Lung (tissue), 12 donors: Measurements from ENCODE around the gene ARL14EPL. TPM values are rescaled to one million over a fixed set of nuclear protein-coding genes. Genes with fewer than 3 reads are reported as not detected.

Source experiments
- ATAC-seq: fragments of 200-7000 bp; cut with Tn5 transposase; one replicate; pipeline ENCODE4 v1.9.1; 2020; ENCODE audit warnings: moderate number of reproducible peaks; ENCODE audit not compliant: insufficient read depth, low FRiP score
- DNase-seq, 3 donors: peaks; one replicate each; pipeline ENCODE4 v3.0.0-alpha.2; 2013 to 2017
- H3K27ac ChIP-seq, 2 donors: one replicate each; pipeline ENCODE4 v1.5.1; 2013; ENCODE audit warnings: mild to moderate bottlenecking in 2 of 2, moderate library complexity in 2 of 2, control low read depth in 1 of 2, inconsistent platforms in 1 of 2, low read depth in 1 of 2, low read length in 1 of 2
- H3K27me3 ChIP-seq, 3 donors: one replicate each; pipeline ENCODE4 v1.5.1; 2013; ENCODE audit warnings: low read length in 2 of 3; ENCODE audit not compliant: control insufficient read depth in 3 of 3, insufficient read depth in 3 of 3
- H3K36me3 ChIP-seq, 4 donors: one replicate each; pipeline ENCODE4 v1.5.1; 2013; ENCODE audit warnings: low read length in 4 of 4, mild to moderate bottlenecking in 1 of 4, moderate library complexity in 1 of 4; ENCODE audit not compliant: control insufficient read depth in 4 of 4, insufficient read depth in 4 of 4
- H3K4me1 ChIP-seq, 5 donors: one replicate each; pipeline ENCODE4 v1.5.1; 2013; ENCODE audit warnings: low read length in 5 of 5, mild to moderate bottlenecking in 2 of 5, moderate library complexity in 1 of 5; ENCODE audit not compliant: control insufficient read depth in 5 of 5, insufficient read depth in 5 of 5
- H3K4me3 ChIP-seq: one replicate; pipeline ENCODE4 v1.5.1; 2013; ENCODE audit warnings: mild to moderate bottlenecking, control low read depth, moderate library complexity
- H3K9ac ChIP-seq, 2 donors: one replicate each; pipeline ENCODE4 v1.5.1; 2013; ENCODE audit warnings: low read length in 2 of 2, control low read depth in 1 of 2; ENCODE audit not compliant: insufficient read depth in 1 of 2
- H3K9me3 ChIP-seq, 4 donors: one replicate each; pipeline ENCODE4 v1.5.1; 2013; ENCODE audit warnings: low read length in 3 of 4, mild to moderate bottlenecking in 1 of 4, moderate library complexity in 1 of 4; ENCODE audit not compliant: control insufficient read depth in 4 of 4, insufficient read depth in 3 of 4
- whole genome bisulfite sequencing, 2 donors: extraction: QIAGEN DNeasy Blood & Tissue Kit; methylation state at CpG; one replicate each; pipeline ENCODE4 v1.1.7; 2013; 5-methylcytosine and 5-hydroxymethylcytosine counted together
- polyA plus RNA-seq, 2 donors: library from polyadenylated mRNA; stranded (reverse); fragments of 200-250 nt; gene quantifications; one replicate each; pipeline ENCODE4 v1.2.1, GENCODE V29; 2013
- total RNA-seq, 2 donors: library from RNA; depleted of rRNA in 1 of 2; stranded (reverse); fragments of >200 nt in 1 of 2; gene quantifications; one replicate each; pipeline ENCODE4 v1.2.1, GENCODE V29; 2014 to 2021
- TF ChIP-seq, protein P1 (sequence below): IDR thresholded peaks from 2 replicates; pipeline ENCODE4 v1.5.1; 2012; ENCODE audit warnings: mild to moderate bottlenecking; ENCODE audit errors: control extremely low read depth, extremely low read depth
- donor health status: control.
- donor health status: control.
- donor health status: Bipolar disorder and iron deficiency.
- donor health status: healthy.
- donor health status: DM: yes; HTN: yes; CAD: no.

Gene ARL14EPL
- total and polyA plus RNA-seq, 4 donors: 0.10 TPM; not detected in 3

DNA sequence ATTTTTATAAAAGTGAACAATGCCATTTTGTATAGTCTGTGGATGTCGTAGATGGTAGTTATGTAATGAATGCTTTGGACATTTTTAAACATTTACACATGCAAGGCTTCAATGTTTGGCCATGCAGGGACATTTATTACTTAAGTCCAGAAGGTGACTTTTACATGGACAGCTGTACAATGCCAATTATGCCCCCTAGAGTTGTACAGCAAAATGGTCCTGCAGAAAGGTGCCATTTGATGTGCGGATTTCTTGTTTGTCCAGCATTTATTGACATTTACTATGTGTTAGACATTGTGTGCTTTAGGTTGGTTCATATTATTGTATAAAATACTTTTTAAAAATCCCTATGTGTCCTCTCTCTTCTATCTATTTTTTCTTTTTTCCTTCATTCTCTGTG lies 30.1 kb downstream of the ARL14EPL start:
- H3K4me1 ChIP-seq: peaks cover 0 to 7% (median 0%) of the 10 kb centered on the region in 5 donors
- WGBS, 2 donors: 82 to 89% methylated on average over 2 of the region's 2 CpGs

DNA sequence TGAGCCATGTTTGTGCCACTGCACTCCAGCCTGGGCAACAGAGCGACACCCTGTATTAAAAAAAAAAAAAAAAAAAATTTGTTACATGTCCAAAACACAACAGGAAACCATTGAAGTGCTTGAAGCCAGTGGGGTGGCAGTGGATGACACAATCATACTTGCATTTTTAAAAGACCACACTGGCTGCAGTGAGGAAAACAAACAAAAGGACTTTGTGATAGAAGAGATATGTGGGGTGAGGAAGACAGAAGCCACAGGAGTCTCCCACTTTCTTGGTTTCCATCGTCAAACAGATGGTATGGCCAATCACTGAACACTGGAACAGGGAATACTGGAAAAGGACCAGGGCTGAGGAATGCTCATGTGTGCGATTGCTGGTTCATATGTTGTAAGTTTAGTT lies 31.7 kb downstream of the ARL14EPL start:
- TF ChIP-seq, protein P1, sequence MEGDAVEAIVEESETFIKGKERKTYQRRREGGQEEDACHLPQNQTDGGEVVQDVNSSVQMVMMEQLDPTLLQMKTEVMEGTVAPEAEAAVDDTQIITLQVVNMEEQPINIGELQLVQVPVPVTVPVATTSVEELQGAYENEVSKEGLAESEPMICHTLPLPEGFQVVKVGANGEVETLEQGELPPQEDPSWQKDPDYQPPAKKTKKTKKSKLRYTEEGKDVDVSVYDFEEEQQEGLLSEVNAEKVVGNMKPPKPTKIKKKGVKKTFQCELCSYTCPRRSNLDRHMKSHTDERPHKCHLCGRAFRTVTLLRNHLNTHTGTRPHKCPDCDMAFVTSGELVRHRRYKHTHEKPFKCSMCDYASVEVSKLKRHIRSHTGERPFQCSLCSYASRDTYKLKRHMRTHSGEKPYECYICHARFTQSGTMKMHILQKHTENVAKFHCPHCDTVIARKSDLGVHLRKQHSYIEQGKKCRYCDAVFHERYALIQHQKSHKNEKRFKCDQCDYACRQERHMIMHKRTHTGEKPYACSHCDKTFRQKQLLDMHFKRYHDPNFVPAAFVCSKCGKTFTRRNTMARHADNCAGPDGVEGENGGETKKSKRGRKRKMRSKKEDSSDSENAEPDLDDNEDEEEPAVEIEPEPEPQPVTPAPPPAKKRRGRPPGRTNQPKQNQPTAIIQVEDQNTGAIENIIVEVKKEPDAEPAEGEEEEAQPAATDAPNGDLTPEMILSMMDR: no peak
- Histone ChIP-seq H3K9me3 (no peaks in the 10 kb centered on the region), H3K27ac (no peak overlapping the region), H3K4me3 (no peak overlapping the region), H3K4me1 (peaks cover 0 to 7% (median 0%) of the 10 kb centered on the region in 5 donors), H3K36me3 (no peaks in the 10 kb centered on the region), H3K27me3 (no peaks in the 10 kb centered on the region), H3K9ac (no peak overlapping the region)
- 77 to 86% methylated on average over 3 of the region's 3 CpGs for WGBS, 2 donors
- no peak for ATAC-seq
- DNase-seq: no peak

More for the DNA sequence above, 30.1 kb downstream of the ARL14EPL start:
- Histone ChIP-seq H3K9me3 (no peaks in the 10 kb centered on the region), H3K9ac (no peak overlapping the region), H3K27me3 (peaks cover 0 to 2% (median 0%) of the 10 kb centered on the region in 3 donors), H3K36me3 (no peaks in the 10 kb centered on the region), H3K4me3 (no peak overlapping the region), H3K27ac (no peak overlapping the region)
- no peak for DNase-seq
- no peak for ATAC-seq
- TF ChIP-seq, protein P1: no peak

DNA sequence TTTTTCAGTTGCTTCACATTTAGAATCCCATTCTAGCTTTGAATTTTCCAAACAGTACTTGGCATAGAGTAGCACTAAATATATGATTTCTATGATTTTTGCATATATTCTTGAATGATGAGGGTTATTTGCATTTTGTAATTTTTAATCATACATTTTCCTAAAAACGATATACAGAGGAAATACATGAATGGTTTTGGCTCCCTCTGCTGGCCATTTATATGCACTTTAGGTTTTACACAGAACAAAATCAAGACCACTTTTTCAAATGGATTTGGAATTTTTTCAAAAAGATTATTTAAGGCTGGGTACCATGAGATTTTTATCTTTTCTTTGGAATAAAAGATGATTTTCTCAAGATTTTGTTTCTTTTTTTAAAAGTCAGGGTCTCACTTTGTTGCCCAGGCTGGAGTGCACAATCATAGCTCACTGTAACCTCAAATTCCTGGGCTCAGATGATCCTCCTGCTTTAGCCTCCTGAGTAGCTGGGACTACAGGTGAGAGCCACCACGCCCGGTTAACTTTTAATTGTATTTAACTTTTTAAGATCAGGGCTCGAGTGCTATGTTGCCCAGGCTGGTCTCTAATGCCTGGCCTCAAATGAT lies 35.9 kb downstream of the ARL14EPL start:
- peak; percentile 25 to 81 (median 80) for DNase-seq
- H3K9me3 ChIP-seq: peaks cover 0 to 1% (median 0%) of the 10 kb centered on the region in 4 donors
- no peak overlapping the region for H3K4me3 ChIP-seq
- peak overlapping the region in 1 of 2 donors; percentile 36 for H3K9ac ChIP-seq
- no peaks in the 10 kb centered on the region for H3K27me3 ChIP-seq
- H3K27ac ChIP-seq: no peak overlapping the region
- 20 to 31% methylated on average over 4 of the region's 4 CpGs for WGBS, 2 donors
- peaks cover 0 to 2% (median 0%) of the 10 kb centered on the region in 5 donors for H3K4me1 ChIP-seq
- no peaks in the 10 kb centered on the region for H3K36me3 ChIP-seq
- TF ChIP-seq, protein P1: no peak
- ATAC-seq: peak; percentile 53

DNA sequence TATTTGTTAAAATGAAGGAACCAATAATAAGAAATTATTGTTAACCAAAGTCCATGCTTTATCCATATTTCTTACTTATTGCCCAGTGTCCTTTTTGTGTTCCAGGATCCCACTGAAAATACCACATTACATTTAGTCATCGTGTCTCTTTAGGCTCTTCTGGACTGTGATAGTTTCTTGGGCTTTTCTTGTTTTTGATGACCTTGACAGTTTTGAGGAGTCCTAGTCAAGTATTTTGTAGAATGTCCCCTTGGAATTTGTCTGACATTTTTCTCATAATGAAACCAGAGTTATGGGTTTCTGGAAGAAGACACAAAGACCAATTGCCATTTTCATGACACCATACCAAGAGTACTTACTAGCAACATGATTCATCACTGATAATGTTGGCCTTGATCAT lies 38.9 kb downstream of the ARL14EPL start:
- ATAC-seq (no peak), DNase-seq (no peak)
- H3K27ac ChIP-seq: no peak overlapping the region
- no peak overlapping the region for H3K9ac ChIP-seq
- H3K27me3 ChIP-seq: no peaks in the 10 kb centered on the region
- 94 to 97% methylated on average over 1 of the region's 1 CpG for WGBS, 2 donors
- H3K9me3 ChIP-seq: peaks cover 0 to 1% (median 0%) of the 10 kb centered on the region in 4 donors
- TF ChIP-seq, protein P1: no peak
- H3K4me3 ChIP-seq: no peak overlapping the region
- no peaks in the 10 kb centered on the region for H3K36me3 ChIP-seq
- H3K4me1 ChIP-seq: no peaks in the 10 kb centered on the region
